Endometrium (tissue), 2 donors: Measurements from ENCODE around the gene TADA1.
"Not testable (repeated sequence)": the region's sequence is repeated elsewhere in the genome, so short reads cannot be mapped to it uniquely, and the experiment has no call there.

ENCODE experiments used
- FAIRE-seq: peaks from 2 replicates; lab custom pipeline; 2012; peaks lifted over from hg19 to GRCh38; lab: Jason Lieb, UNC
- donor health status: control.
- donor health status: control.

TADA1 gene

GRCh38 chr1:166889776-166890175, 13.7 kb upstream of the TADA1 start:
- FAIRE-seq, result no peak

GRCh38 chr1:166888373-166889111, 12.5 kb upstream of the TADA1 start:
- no peak for FAIRE-seq

GRCh38 chr1:166884971-166885370, 8.9 kb upstream of the TADA1 start:
- FAIRE-seq, result no peak

- FAIRE-seq, result no peak
These were observed 8.1 kb upstream of the TADA1 start for GRCh38 chr1:166884040-166884642.

GRCh38 chr1:166882893-166883292, 6.8 kb upstream of the TADA1 start:
- no peak for FAIRE-seq

GRCh38 chr1:166878173-166878917, 2.3 kb upstream of the TADA1 start:
- FAIRE-seq, result not testable (repeated sequence)

GRCh38 chr1:166876540-166876838, 425 bp upstream of the TADA1 start:
- FAIRE-seq, result no peak

GRCh38 chr1:166875302-166875733, 746 bp downstream of the TADA1 start:
- FAIRE-seq, result no peak

- FAIRE-seq, result no peak
These were observed 1.6 kb downstream of the TADA1 start for GRCh38 chr1:166874464-166874863.

GRCh38 chr1:166870584-166870983, 5.5 kb downstream of the TADA1 start:
- FAIRE-seq, result no peak

- FAIRE-seq, result no peak
These were observed 6.6 kb downstream of the TADA1 start for GRCh38 chr1:166869318-166870099.

- FAIRE-seq, result no peak
These were observed 7.4 kb downstream of the TADA1 start for GRCh38 chr1:166868639-166869038.

- FAIRE-seq, result no peak
These were observed 10.1 kb downstream of the TADA1 start for GRCh38 chr1:166865926-166866325.

- no peak for FAIRE-seq
These were observed 16.5 kb downstream of the TADA1 start for GRCh38 chr1:166859597-166859996.

- FAIRE-seq, result no peak
These were observed 17.2 kb downstream of the TADA1 start for GRCh38 chr1:166858726-166859419.

GRCh38 chr1:166857995-166858394, 18.1 kb downstream of the TADA1 start:
- FAIRE-seq, result no peak

GRCh38 chr1:166855558-166855957, 20.5 kb downstream of the TADA1 start:
- no peak for FAIRE-seq

- FAIRE-seq, result no peak
These were observed 23.1 kb downstream of the TADA1 start for GRCh38 chr1:166852918-166853317.

GRCh38 chr1:166849135-166849534, 26.9 kb downstream of the TADA1 start:
- FAIRE-seq, result no peak

GRCh38 chr1:166848193-166848592, 27.9 kb downstream of the TADA1 start:
- FAIRE-seq, result no peak

GRCh38 chr1:166844791-166845190, 31.3 kb downstream of the TADA1 start:
- FAIRE-seq, result no peak
